Heart left ventricle (tissue), 16 donors: ENCODE results near the gene CEP70. TPM values are rescaled to one million over a fixed set of nuclear protein-coding genes. Genes with fewer than 3 reads are reported as not detected.

ENCODE experiments used
- ATAC-seq, 4 donors: fragments of 200-7000 bp; cut with Tn5 transposase; one replicate each; pipeline ENCODE4 v1.9.1; 2020 to 2022; ENCODE audit warnings: moderate library complexity in 4 of 4, mild to moderate bottlenecking in 3 of 4, moderate number of reproducible peaks in 1 of 4
- DNase-seq, 5 donors: peaks; one replicate each; pipeline ENCODE4 v3.0.0-alpha.2; 2020
- H3K27ac ChIP-seq, 12 donors: fragments of 200-600 bp; sonication (generic) in 4 of 12; one replicate each; pipeline versions ENCODE4 v1.5.0 to v1.8.0; 2016 to 2022; ENCODE audit warnings: mild to moderate bottlenecking in 2 of 12
- H3K27me3 ChIP-seq, 9 donors: fragments of 200-600 bp; sonication (generic) in 2 of 9; one replicate each; pipeline versions ENCODE4 v1.5.1 to v1.8.0; 2016 to 2022; ENCODE audit warnings: mild to moderate bottlenecking in 3 of 9
- H3K36me3 ChIP-seq, 9 donors: fragments of 200-600 bp; sonication (generic) in 2 of 9; one replicate each; pipeline versions ENCODE4 v1.5.0 to v1.8.0; 2018 to 2022; ENCODE audit warnings: mild to moderate bottlenecking in 2 of 9
- H3K4me1 ChIP-seq, 12 donors: fragments of 200-600 bp; sonication (generic) in 4 of 12; one replicate each; pipeline versions ENCODE4 v1.5.0 to v1.8.0; 2016 to 2022; ENCODE audit warnings: mild to moderate bottlenecking in 3 of 12
- H3K4me3 ChIP-seq, 12 donors: fragments of 200-600 bp; sonication (generic) in 4 of 12; one replicate each; pipeline versions ENCODE4 v1.5.0 to v1.8.0; 2017 to 2022; ENCODE audit warnings: mild to moderate bottlenecking in 9 of 12, moderate library complexity in 4 of 12
- H3K9me3 ChIP-seq, 12 donors: fragments of 200-600 bp; sonication (generic) in 4 of 12; one replicate each; pipeline versions ENCODE4 v1.5.0 to v1.8.0; 2016 to 2022; ENCODE audit warnings: mild to moderate bottlenecking in 1 of 12
- CTCF ChIP-seq, 12 donors: fragments of 200-600 bp; sonication (generic) in 4 of 12; IDR thresholded peaks; one replicate each; pipeline versions ENCODE4 v1.5.0 to v1.8.0; 2018 to 2022; ENCODE audit warnings: antibody characterized with exemption in 12 of 12, mild to moderate bottlenecking in 5 of 12
- POLR2A ChIP-seq, 2 donors: fragments of 450-650 bp; IDR thresholded peaks; one replicate each; pipeline ENCODE4 v1.6.1; 2017; ENCODE audit warnings: antibody characterized with exemption in 2 of 2, mild to moderate bottlenecking in 2 of 2, moderate library complexity in 2 of 2
- WGBS, 4 donors: extraction: QIAGEN DNeasy Blood & Tissue Kit in 2 of 4; methylation state at CpG; one replicate each; pipeline versions ENCODE4 v1.1.5 to v1.1.7; 2013 to 2018; 5-methylcytosine and 5-hydroxymethylcytosine counted together
- intact Hi-C, 10 donors: fragments of 100-400 bp; cut with DNase I; formaldehyde crosslinking; loops; one replicate each; pipeline versions ENCODE4 v1.11.1 to v1.14.2; 2022
- polyA plus RNA-seq, 2 donors: library from polyadenylated mRNA; stranded (reverse); fragments of 200-250 nt; gene quantifications; one replicate each; pipeline ENCODE4 v1.2.3, GENCODE V29; 2013
- total RNA-seq, 9 donors: library from RNA; depleted of rRNA in 2 of 9; stranded (reverse); fragments of >200 nt in 2 of 9; fragmentation: NEBNext Ultra II Directional in 3 of 9; extraction: Animal tissue kit (Norgen Biotek cat#: 25700) in 3 of 9; gene quantifications; one replicate each; pipeline versions ENCODE4 v1.1.0 to v1.2.4, GENCODE V29; 2016 to 2023
- donor health status: ischemic (EF 13 %, LVEDD 7.1; RV severe dilation, severe dysfunction).
- donor health status: healthy with polysubstance abuse.
- donor health status: DM: no; HTN: yes; CAD: no.
- donor health status: DM: no; HTN: no; CAD: no.
- donor health status: ischemic (EF 25% LVEDD 6.9; RV normal size, moderate dysfunction).
- donor health status: ischemic (EF 25% LVEDD 5.7; RV mildly dilated, moderate dysfunction).
- donor health status: healthy.
- donor health status: DM: yes; HTN: yes; CAD: no.
- donor health status: ischemic (EF 35%, LVEDD 5.7; RV mildly dilated, moderate dysfunction).
- donor health status: nonischemic (EF 11% LVEDD 7.7; RV severe dilation, severe dysfunction).
- donor health status: DM: yes; HTN: yes; CAD: no.
- donor health status: PGD.
- donor health status: ischemic (EF 29% LVEDD 5.4; RV normal size, mild dysfunction).
- donor health status: nonischemic (EF 23%, LVEDD 6.1; RV moderate dilation, normal function).

The CEP70 gene
- total and polyA plus RNA-seq, 11 donors, result 10.1 to 29.8 (median 22.6) TPM

- Histone ChIP-seq H3K9me3 (no peaks in the 10 kb centered on the region), H3K4me1 (peaks cover 0 to 18% (median under 1%) of the 10 kb centered on the region in 12 donors), H3K27ac (no peak overlapping the region), H3K36me3 (no peaks in the 10 kb centered on the region), H3K4me3 (no peak overlapping the region), H3K27me3 (no peaks in the 10 kb centered on the region)
- TF ChIP-seq CTCF (IDR thresholded peaks at IDR 0.05) (no peak), POLR2A (IDR thresholded peaks at IDR 0.05) (no peak)
- intact Hi-C loops, result no loop called here
- WGBS, 4 donors, result 69 to 83% (median 71%) methylated on average over 2 of the region's 2 CpGs
- DNase-seq, result no peak
- no peak for ATAC-seq
These were observed 128.1 kb downstream of the CEP70 start for GRCh38 chr3:138465925-138466324.

GRCh38 chr3:138465451-138465850 lies 128.6 kb downstream of the CEP70 start:
- ATAC-seq, result no peak
- H3K27me3 ChIP-seq, result no peaks in the 10 kb centered on the region
- H3K4me1 ChIP-seq, result peaks cover 0 to 16% (median 0%) of the 10 kb centered on the region in 12 donors
- no peaks in the 10 kb centered on the region for H3K9me3 ChIP-seq
- TF ChIP-seq CTCF (IDR thresholded peaks at IDR 0.05) (no peak), POLR2A (IDR thresholded peaks at IDR 0.05) (no peak)
- intact Hi-C loops, result no loop called here
- WGBS, 4 donors, result 91 to 99% (median 98%) methylated on average over 3 of the region's 3 CpGs
- H3K4me3 ChIP-seq, result no peak overlapping the region
- no peak for DNase-seq
- no peaks in the 10 kb centered on the region for H3K36me3 ChIP-seq
- H3K27ac ChIP-seq, result no peak overlapping the region

GRCh38 chr3:138464491-138464860 lies 129.6 kb downstream of the CEP70 start:
- DNase-seq, result no peak
- intact Hi-C loops, result no loop called here
- 80 to 94% (median 90%) methylated on average over 2 of the region's 2 CpGs for WGBS, 4 donors

DNA sequence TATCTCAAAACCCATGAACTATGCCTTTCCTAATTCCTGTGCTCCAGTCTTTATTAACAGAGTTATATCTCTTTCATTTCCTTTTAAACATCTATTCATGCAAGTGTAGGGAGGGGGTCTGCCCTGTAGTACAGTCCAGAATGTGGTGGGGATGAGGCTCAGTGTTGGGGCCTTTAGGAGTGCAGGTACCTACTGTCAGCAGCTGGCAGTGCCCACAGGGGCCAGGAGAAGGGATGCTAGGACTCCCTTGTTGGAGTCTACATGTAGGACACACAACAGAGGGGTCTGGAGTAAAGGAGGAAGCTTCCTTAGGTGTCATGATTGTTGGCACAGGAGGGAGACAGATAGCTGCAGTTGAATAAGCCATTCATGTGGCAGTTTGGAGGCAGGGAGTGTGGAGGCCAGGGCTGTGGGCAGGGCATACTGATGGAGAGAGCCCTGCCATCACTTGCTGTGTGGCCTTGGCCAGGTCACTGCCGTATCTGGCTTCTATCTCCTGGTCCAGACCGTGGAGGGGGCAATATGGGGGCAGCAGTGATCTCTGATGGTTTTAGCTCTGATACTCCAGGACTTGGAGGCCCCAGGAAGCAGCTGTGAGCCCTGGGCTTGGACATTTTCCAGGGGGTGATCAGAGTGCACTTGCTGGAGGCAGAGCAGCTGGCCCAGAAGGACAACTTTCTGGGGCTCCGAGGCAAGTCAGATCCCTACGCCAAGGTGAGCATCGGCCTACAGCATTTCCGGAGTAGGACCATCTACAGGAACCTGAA lies 130.2 kb downstream of the CEP70 start:
- Histone ChIP-seq H3K4me3 (no peak overlapping the region), H3K9me3 (no peaks in the 10 kb centered on the region), H3K27ac (no peak overlapping the region), H3K27me3 (no peaks in the 10 kb centered on the region), H3K36me3 (no peaks in the 10 kb centered on the region), H3K4me1 (peaks cover 0 to 9% (median 0%) of the 10 kb centered on the region in 12 donors)
- 73 to 88% (median 78%) methylated on average over 6 of the region's 6 CpGs for WGBS, 4 donors
- TF ChIP-seq CTCF (IDR thresholded peaks at IDR 0.05) (no peak), POLR2A (IDR thresholded peaks at IDR 0.05) (no peak)
- DNase-seq (no peak), ATAC-seq (no peak)
- intact Hi-C loops, result no loop called here

More at GRCh38 chr3:138464491-138464860, 129.6 kb downstream of the CEP70 start:
- TF ChIP-seq CTCF (IDR thresholded peaks at IDR 0.05) (no peak), POLR2A (IDR thresholded peaks at IDR 0.05) (no peak)
- H3K27me3 ChIP-seq, result no peaks in the 10 kb centered on the region
- H3K27ac ChIP-seq, result no peak overlapping the region
- no peaks in the 10 kb centered on the region for H3K36me3 ChIP-seq
- no peak for ATAC-seq
- H3K4me1 ChIP-seq, result peaks cover 0 to 12% (median 0%) of the 10 kb centered on the region in 12 donors
- no peak overlapping the region for H3K4me3 ChIP-seq
- H3K9me3 ChIP-seq, result no peaks in the 10 kb centered on the region
